Measurements from ENCODE around the gene VAV1.

- TF ChIP-seq CTCF (IDR thresholded peaks at IDR 0.05; ENCODE audit: borderline replicate concordance, extremely low read depth, low read length, poor library complexity, severe bottlenecking) = no peak
- no peak for TF ChIP-seq EZH2 (IDR thresholded peaks at IDR 0.05; ENCODE audit: borderline replicate concordance, low read depth, low read length, severe bottlenecking)
Measured at GRCh38 chr19:6852001-6852400, 79.5 kb downstream of the VAV1 start.

Data from DND-41 (cell line).